Thyroid gland (tissue), 4 donors: ENCODE data around the gene PLSCR5. TPM values are rescaled to one million over a fixed set of nuclear protein-coding genes. Genes with fewer than 3 reads are reported as not detected.

Experiments
- DNase-seq, 2 donors: peaks; one replicate each; pipeline ENCODE4 v3.0.0-alpha.2; 2019
- H3K27ac ChIP-seq, 3 donors: fragments of 200-600 bp; sonication (generic); 1 replicate in 2 of 3; 2 replicates in 1 of 3; pipeline ENCODE4 v1.5.1; 2016 to 2019; ENCODE audit warnings: mild to moderate bottlenecking in 1 of 3, moderate library complexity in 1 of 3
- H3K27me3 ChIP-seq: fragments of 200-600 bp; sonication (generic); one replicate; pipeline ENCODE4 v1.5.1; 2019
- H3K36me3 ChIP-seq, 2 donors: fragments of 200-600 bp; sonication (generic); one replicate each; pipeline ENCODE4 v1.5.1; 2016 to 2019
- H3K4me1 ChIP-seq, 2 donors: fragments of 200-600 bp; sonication (generic); one replicate each; pipeline ENCODE4 v1.5.1; 2017 to 2019
- H3K4me3 ChIP-seq, 3 donors: fragments of 200-600 bp; sonication (generic); replicated peaks in 1 of 3; 1 replicate in 2 of 3; 2 replicates in 1 of 3; pipeline ENCODE4 v1.5.1; 2016; ENCODE audit warnings: mild to moderate bottlenecking in 1 of 3
- H3K9me3 ChIP-seq: fragments of 200-600 bp; sonication (generic); one replicate; pipeline ENCODE4 v1.5.1; 2017
- CTCF ChIP-seq, 6 experiments: fragments of 200-600 bp in 3 of 6; fragments of 450-650 bp in 3 of 6; sonication (generic) in 3 of 6; IDR thresholded peaks; one replicate each; pipeline ENCODE4 v1.5.1; 2016 to 2019; ENCODE audit warnings: antibody characterized with exemption in 6 of 6, mild to moderate bottlenecking in 2 of 6, inconsistent platforms in 1 of 6, moderate library complexity in 1 of 6
- POLR2A ChIP-seq, 2 donors: fragments of 450-650 bp; IDR thresholded peaks; one replicate each; pipeline ENCODE4 v1.6.1; 2017; ENCODE audit warnings: antibody characterized with exemption in 2 of 2, mild to moderate bottlenecking in 2 of 2, moderate library complexity in 1 of 2
- WGBS, 2 donors: methylation state at CpG; one replicate each; pipeline ENCODE4 v1.1.5; 2017; 5-methylcytosine and 5-hydroxymethylcytosine counted together
- intact Hi-C: fragments of 100-400 bp; cut with DNase I; formaldehyde crosslinking; loops from one replicate; pipeline ENCODE4 v1.15.1; 2023
- total RNA-seq, 4 donors: library from RNA; depleted of rRNA; stranded (reverse); fragments of >200 nt; gene quantifications; one replicate each; pipeline ENCODE4 v1.2.3, GENCODE V29; 2016

Gene PLSCR5
- total RNA-seq, 4 donors from 2014 or later = not detected

GRCh38 chr3:146611096-146611495 is 6.0 kb upstream of the PLSCR5 start:
- no peaks in the 10 kb centered on the region for H3K27me3 ChIP-seq
- H3K4me3 ChIP-seq = no peak overlapping the region
- no peaks in the 10 kb centered on the region for H3K36me3 ChIP-seq
- 54 to 55% methylated on average over 3 of the region's 3 CpGs for WGBS, 2 donors
- no peak for DNase-seq
- H3K27ac ChIP-seq = no peak overlapping the region
- no peaks in the 10 kb centered on the region for H3K9me3 ChIP-seq
- intact Hi-C loops = no loop called here
- H3K4me1 ChIP-seq = no peaks in the 10 kb centered on the region
- TF ChIP-seq POLR2A (IDR thresholded peaks at IDR 0.05) (no peak), CTCF (IDR thresholded peaks at IDR 0.05) (no peak)

- H3K27ac ChIP-seq = no peak overlapping the region
- DNase-seq = no peak
- H3K9me3 ChIP-seq = no peaks in the 10 kb centered on the region
- TF ChIP-seq CTCF (IDR thresholded peaks at IDR 0.05) (no peak), POLR2A (IDR thresholded peaks at IDR 0.05) (no peak)
- H3K4me3 ChIP-seq = no peak overlapping the region
- intact Hi-C loops = no loop called here
- no peaks in the 10 kb centered on the region for H3K4me1 ChIP-seq
- no peaks in the 10 kb centered on the region for H3K27me3 ChIP-seq
- H3K36me3 ChIP-seq = no peaks in the 10 kb centered on the region
- WGBS, 2 donors = 87 to 91% methylated on average over 3 of the region's 3 CpGs
Observed at GRCh38 chr3:146598535-146598934, 6.6 kb downstream of the PLSCR5 start.

GRCh38 chr3:146594843-146595482 is 10.2 kb downstream of the PLSCR5 start:
- Histone ChIP-seq H3K36me3 (no peaks in the 10 kb centered on the region), H3K27me3 (no peaks in the 10 kb centered on the region), H3K4me3 (no peak overlapping the region), H3K4me1 (no peaks in the 10 kb centered on the region), H3K27ac (no peak overlapping the region), H3K9me3 (no peaks in the 10 kb centered on the region)
- TF ChIP-seq CTCF (IDR thresholded peaks at IDR 0.05) (peak in 2 of 6 experiments; percentile 10 to 24), POLR2A (IDR thresholded peaks at IDR 0.05) (no peak)
- intact Hi-C loops = no loop called here
- no peak for DNase-seq
- 72 to 82% methylated on average over 7 of the region's 7 CpGs for WGBS, 2 donors

GRCh38 chr3:146593776-146594175 is 11.4 kb downstream of the PLSCR5 start:
- no peaks in the 10 kb centered on the region for H3K4me1 ChIP-seq
- no peak overlapping the region for H3K4me3 ChIP-seq
- H3K9me3 ChIP-seq = no peaks in the 10 kb centered on the region
- no peak for DNase-seq
- H3K27me3 ChIP-seq = no peaks in the 10 kb centered on the region
- intact Hi-C loops = no loop called here
- H3K36me3 ChIP-seq = no peaks in the 10 kb centered on the region
- WGBS, 2 donors = 44 to 60% methylated on average over 3 of the region's 3 CpGs
- H3K27ac ChIP-seq = no peak overlapping the region
- no peak for TF ChIP-seq CTCF (IDR thresholded peaks at IDR 0.05)
- no peak for TF ChIP-seq POLR2A (IDR thresholded peaks at IDR 0.05)

- intact Hi-C loops = no loop called here
- Histone ChIP-seq H3K4me1 (no peaks in the 10 kb centered on the region), H3K9me3 (no peaks in the 10 kb centered on the region), H3K4me3 (no peak overlapping the region), H3K27ac (no peak overlapping the region), H3K27me3 (no peaks in the 10 kb centered on the region), H3K36me3 (no peaks in the 10 kb centered on the region)
- DNase-seq = no peak
- 55 to 63% methylated on average over 2 of the region's 2 CpGs for WGBS, 2 donors
- no peak for TF ChIP-seq CTCF (IDR thresholded peaks at IDR 0.05)
- no peak for TF ChIP-seq POLR2A (IDR thresholded peaks at IDR 0.05)
Observed at GRCh38 chr3:146590521-146590920, 14.6 kb downstream of the PLSCR5 start.
